AG09309 (cell line): ENCODE measurements around the gene PLOD1.

Experiments
- DNase-seq: peaks from one replicate; pipeline ENCODE4 v3.0.0-alpha.2; 2010; ENCODE audit warnings: low read depth
- H3K4me3 ChIP-seq: 2 replicates; pipeline ENCODE4 v1.5.1; 2011; ENCODE audit warnings: mild to moderate bottlenecking, low read depth, low read length, moderate library complexity; ENCODE audit not compliant: control insufficient read depth
- TF ChIP-seq, protein P1 (sequence below): IDR thresholded peaks from 2 replicates; pipeline ENCODE4 v1.5.1; 2011; ENCODE audit warnings: mild to moderate bottlenecking, low read depth, low read length, inconsistent platforms; ENCODE audit not compliant: insufficient read depth, control insufficient read depth; ENCODE audit errors: missing control alignments

The PLOD1 gene

DNA sequence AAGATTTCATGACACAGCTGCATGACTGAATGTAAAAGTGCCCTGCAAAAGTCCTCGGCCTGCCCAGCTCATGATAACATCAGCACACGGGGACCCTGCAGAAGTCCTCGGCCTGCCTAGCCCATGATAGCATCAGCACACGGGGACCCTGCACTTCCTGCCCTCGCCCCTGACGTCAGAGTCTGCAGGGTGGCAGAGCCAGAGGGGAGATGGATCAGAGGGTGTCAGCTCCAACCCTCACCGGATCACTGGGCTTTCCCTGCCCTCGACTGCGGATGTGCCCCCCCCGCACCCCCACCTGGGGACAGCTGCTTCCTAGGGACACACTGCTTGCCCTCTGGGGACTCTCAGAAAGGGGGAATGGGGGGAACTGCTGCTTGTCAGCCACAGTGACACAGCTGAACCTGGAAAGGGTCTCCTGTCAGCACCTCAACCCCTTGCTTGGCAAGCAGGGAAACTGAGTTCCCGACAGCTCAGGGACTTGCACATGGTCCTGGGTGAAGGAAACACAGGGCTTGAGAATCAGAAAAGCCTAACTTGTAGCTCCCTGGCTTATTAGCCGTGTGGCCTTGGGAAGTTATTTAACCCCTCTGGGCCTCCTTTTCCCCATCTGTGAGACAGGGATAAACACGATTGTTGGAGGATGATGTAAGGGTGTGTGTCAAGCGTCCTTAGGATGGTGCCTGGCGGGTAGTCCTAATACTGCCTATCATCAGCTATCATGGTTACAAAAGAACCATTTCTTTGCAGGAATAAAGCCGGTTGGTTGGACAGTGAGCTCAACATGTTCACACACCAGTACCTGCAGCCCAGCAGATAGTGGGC lies 76.4 kb downstream of the PLOD1 start:
- no peak for DNase-seq
- TF ChIP-seq, protein P1, sequence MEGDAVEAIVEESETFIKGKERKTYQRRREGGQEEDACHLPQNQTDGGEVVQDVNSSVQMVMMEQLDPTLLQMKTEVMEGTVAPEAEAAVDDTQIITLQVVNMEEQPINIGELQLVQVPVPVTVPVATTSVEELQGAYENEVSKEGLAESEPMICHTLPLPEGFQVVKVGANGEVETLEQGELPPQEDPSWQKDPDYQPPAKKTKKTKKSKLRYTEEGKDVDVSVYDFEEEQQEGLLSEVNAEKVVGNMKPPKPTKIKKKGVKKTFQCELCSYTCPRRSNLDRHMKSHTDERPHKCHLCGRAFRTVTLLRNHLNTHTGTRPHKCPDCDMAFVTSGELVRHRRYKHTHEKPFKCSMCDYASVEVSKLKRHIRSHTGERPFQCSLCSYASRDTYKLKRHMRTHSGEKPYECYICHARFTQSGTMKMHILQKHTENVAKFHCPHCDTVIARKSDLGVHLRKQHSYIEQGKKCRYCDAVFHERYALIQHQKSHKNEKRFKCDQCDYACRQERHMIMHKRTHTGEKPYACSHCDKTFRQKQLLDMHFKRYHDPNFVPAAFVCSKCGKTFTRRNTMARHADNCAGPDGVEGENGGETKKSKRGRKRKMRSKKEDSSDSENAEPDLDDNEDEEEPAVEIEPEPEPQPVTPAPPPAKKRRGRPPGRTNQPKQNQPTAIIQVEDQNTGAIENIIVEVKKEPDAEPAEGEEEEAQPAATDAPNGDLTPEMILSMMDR, result no peak
- no peak overlapping the region for H3K4me3 ChIP-seq

DNA sequence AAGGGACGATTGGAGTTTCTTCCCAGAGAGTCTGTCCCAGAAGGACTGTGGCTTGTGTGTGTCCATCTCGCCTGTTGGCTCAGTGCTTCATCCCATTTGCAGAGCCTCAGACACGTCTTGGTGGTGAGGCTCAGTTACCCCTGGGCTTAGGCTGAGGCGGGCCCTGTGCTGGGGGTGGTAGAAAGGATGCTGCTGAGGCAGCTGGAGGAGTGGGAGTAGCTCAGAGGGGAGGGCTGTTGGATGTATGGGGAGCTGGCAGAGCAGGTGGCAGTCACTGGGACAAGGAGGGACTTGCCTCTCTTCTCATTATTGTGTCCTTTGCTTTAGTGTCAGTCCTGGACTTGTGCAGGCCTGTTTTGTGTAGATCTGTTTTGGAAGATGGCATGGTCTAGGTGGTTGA lies 77.5 kb downstream of the PLOD1 start:
- H3K4me3 ChIP-seq, result no peak overlapping the region
- TF ChIP-seq, protein P1, result no peak
- DNase-seq, result no peak

DNA sequence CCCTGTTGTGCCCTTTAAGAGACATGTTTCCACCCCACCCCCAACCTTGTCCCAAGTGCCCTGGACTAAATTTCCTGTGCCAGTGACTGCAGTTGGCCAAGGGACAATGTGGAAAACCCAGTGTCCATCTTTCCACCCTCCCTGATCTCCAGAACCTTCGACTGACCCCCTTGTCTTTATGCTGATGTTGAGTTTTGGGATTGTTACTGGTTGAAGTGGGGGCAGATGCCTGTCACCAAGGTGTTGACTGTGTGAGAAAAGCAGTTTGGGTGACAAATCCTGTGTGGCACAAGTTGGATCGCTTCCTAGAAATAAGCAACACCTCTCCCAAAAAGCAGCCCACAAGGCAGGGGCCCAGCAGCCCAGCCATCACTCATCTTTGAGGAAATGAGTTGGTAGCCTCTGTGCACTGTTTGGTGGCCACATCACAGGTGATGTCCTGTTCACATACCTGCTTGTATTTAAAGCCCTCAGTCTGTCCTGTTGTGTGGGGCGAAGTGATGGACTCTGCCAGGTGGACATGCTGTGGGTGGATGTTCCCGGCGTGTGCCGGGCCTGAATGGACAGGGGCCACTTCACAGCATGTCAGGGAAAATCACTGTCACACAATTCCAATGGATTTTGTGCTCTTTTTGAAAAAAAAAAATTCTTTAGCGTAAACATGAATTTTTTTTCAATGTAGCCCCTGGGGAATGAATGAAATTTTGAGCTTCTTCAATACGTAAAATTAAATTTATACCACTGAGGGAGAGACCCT lies 78.2 kb downstream of the PLOD1 start:
- TF ChIP-seq, protein P1, result no peak
- DNase-seq, result no peak
- no peak overlapping the region for H3K4me3 ChIP-seq

DNA sequence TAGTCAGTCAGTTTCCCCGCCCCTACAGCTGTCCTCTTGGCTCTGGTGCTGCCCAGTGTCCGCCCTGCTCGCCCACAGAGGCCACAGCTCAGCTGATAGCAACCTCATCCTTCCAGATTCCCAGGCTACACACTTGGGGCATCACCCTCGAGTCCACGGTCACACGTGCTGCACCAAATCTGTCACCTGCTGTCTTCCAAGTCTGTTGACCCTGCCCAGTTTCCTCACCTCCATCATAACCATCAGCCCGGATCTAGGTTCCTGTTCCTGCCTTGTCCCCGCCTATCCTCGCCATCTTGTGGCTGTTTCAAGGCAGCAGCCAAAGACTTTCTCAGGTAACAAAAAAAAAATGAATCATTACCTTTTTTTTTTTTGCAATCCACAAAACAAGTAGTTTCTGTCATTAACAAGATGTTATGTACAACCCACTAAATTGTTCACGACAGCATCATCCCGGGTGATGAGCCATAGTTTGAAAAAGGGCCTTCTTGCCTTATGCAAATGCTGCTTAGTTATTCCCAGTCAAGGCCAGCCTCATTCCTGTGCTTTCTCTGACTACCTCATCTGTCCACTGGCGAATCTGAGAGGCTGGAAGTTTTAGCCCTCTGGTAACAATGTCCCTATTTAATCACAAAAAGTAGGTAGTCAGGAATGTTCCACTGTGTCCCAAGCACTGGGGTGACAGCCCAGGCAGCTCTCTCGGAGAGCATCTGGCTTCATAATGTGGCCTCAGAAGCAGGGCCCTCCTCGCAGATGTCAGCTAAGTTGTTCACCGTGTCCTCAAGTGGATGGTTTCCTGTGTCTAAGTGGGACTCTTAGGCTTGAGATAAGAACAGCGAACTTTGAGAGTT lies 79.8 kb downstream of the PLOD1 start:
- no peak overlapping the region for H3K4me3 ChIP-seq
- TF ChIP-seq, protein P1, result no peak
- no peak for DNase-seq

DNA sequence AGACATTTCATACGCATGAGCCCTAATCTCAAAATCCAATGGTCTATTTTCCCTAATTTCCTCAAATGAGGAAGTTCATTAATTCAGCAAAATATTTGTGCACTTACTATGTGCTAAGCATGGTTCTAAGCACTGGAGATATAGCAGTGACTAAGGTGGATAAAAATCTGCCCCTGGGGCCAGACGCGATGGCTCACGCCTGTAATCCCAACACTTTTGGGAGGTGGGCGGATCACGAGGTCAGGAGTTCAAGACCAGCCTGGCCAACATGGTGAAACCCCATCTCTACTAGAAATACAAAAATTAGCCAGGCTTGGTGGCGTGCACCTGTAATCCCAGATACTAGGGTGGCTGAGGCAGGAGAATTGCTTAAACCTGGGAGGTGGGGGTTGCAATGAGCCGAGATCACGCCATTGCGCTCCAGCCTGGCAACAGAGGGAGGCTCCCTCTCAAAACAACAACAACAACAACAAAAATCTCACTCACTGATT lies 80.5 kb downstream of the PLOD1 start:
- TF ChIP-seq, protein P1, result no peak
- no peak overlapping the region for H3K4me3 ChIP-seq
- no peak for DNase-seq

DNA sequence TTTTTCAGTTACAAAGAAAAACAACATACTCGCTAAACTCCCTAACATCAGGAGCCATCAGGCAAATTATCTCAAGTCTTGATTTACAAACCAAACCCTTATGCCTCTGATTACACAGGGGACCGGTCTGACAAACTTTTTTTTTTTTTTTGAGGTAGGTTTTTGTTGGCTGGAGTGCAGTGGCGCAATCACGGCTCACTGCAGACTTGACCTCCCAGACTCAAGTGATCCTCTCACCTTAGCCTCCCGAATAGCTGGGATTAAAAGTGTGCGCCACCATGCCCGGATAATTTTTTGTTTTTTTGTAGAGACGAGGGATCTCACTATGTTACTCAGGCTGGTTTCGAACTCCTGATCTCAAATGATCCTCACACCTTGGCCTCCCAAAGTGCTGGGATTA lies 81.0 kb downstream of the PLOD1 start:
- TF ChIP-seq, protein P1, result no peak
- DNase-seq, result no peak
- H3K4me3 ChIP-seq, result no peak overlapping the region
